ENCODE results near the gene KIF13A.
"Not testable (repeated sequence)": the region's sequence is repeated elsewhere in the genome, so short reads cannot be mapped to it uniquely, and the experiment has no call there.

KIF13A gene

GRCh38 chr6:17967668-17968518 is 19.5 kb downstream of the KIF13A start:
- DNase-seq: no peak

DNA sequence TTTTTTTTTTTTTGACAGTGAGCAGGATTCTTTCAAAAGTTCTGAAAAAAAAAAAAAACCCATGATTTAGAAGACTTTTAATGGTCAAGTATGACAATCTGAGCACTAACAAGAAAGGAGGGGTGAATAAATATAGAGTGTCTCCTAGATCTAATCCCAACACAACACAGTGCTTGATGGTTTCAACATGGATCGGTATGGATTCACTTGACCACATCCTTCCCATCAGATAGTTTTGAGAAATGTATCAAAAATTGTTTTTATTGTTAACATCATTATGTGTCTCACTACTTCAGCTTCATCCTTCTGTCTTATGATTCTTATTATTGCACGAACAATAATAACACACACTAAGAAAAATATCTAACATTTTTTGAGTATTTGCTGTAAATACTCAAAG is 21.0 kb downstream of the KIF13A start:
- no peak for DNase-seq

- DNase-seq: no peak
Observed at GRCh38 chr6:17965397-17965796, 22.0 kb downstream of the KIF13A start.

GRCh38 chr6:17964633-17965032 is 22.8 kb downstream of the KIF13A start:
- no peak for DNase-seq

- DNase-seq: no peak
Observed at GRCh38 chr6:17962436-17963031, 24.9 kb downstream of the KIF13A start.

- no peak for DNase-seq
Observed at GRCh38 chr6:17959302-17959701, 28.1 kb downstream of the KIF13A start.

DNA sequence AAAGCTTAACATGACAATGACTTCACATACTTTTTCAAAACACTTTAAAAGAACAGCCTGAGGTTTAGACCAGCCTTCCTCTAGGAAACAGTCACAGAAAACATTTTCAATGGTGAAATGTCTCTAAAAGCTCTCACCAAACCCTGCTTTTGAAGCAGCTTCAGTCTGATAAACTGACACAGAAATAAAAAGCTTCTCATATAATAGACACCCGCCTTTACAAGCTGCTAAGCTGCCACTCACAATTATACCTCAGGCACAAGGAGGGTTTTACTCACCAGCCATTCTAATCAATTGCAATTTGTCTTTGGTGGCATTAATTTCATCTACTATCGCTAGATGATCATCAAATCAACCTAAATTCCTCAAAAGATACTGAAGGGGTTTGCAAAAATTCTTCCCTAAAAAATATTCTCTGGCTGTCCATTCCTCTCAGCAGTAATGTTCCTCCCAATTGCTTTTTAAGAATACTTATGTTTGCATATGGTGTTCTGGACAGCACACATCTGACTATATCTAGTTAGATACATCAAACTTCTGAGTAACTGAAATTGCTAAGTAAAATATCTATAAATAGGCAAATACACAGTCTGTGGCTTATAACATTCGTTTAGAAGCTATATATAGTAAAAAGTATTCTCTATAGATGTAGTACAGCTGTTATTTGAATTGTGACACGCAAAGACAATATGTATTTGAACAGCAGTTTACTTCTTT is 29.4 kb downstream of the KIF13A start:
- DNase-seq: no peak

DNA sequence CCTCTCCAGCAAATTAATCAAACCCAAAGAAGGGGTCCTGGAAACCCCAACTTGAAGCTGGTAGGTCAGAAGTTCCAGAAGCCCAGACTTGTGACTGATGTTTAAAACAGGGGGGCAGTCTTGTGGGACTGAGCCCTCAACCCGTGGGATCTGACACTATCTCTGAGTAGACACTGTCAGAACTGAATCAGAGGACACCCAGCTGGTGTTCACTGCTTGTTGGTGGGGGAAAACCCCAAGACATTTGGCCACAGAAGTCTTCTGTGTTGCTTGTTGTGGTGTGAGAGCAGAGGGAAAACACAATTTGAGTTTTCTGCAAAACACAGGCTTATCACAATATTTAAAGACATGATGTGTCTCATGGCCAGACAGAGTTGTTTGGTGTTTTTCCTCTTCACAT is 29.9 kb downstream of the KIF13A start:
- no peak for DNase-seq

- no peak for DNase-seq
Observed at GRCh38 chr6:17957086-17957485, 30.3 kb downstream of the KIF13A start.

- no peak for DNase-seq
Observed at GRCh38 chr6:17950095-17950494, 37.3 kb downstream of the KIF13A start.

- no peak for DNase-seq
Observed at GRCh38 chr6:17949168-17949567, 38.3 kb downstream of the KIF13A start.

GRCh38 chr6:17948725-17949124 is 38.7 kb downstream of the KIF13A start:
- no peak for DNase-seq

- not testable (repeated sequence) for DNase-seq
Observed at GRCh38 chr6:17947574-17947973, 39.9 kb downstream of the KIF13A start.

DNA sequence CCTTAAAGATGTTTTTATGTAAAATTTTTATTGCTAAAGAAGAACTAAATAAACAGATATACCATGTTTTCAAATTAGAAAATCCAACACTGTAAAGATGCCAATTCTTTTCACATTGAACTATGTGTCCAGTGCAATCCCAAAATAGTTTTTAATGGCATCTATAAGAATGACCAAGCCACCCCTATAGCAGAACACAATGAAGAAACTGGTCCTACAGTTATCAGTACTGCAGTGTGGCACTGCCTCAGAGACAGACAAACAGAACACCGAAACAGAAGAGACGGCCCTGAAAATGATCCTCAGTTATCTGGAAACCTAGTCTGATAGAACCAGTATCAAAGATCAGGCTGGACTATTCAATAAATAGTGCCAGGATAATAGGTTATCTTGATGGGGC is 41.9 kb downstream of the KIF13A start:
- DNase-seq: no peak

DNA sequence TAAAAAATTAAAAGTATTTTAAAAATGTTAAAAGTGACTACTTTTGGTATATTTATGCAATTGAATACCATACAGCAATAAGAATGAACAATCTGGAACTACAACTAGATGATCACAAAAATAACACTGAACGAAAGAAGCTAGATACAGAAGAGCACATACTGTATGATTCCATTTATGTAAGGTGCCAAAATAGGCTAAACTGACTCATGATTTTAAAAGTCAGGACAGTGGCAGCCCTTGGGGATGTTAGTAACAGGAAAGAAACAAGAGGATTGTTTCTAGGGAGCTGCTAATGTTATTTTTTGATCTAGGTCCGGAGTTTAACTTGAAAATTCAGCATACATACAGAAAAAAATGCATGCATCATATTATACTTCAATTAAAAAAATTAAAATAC is 42.3 kb downstream of the KIF13A start:
- DNase-seq: no peak

DNA sequence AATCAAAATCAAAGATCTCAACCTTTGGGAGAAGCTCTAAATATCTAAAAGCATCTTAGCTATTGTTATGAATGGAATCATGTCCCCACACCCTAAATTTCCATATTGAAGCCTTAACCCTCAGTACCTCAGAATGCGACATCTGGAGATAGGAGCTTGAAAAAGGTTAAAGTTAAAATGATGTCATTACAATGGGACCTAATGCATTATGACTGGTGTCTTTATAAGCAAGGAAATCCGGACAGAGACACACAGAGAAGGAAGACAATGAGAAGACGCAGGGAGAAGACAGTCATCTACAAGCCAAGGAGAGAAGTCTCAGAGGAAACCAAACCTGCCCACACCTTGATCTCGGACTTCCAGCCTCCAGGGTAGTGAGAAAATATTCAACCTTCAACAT is 46.1 kb downstream of the KIF13A start:
- no peak for DNase-seq

DNA sequence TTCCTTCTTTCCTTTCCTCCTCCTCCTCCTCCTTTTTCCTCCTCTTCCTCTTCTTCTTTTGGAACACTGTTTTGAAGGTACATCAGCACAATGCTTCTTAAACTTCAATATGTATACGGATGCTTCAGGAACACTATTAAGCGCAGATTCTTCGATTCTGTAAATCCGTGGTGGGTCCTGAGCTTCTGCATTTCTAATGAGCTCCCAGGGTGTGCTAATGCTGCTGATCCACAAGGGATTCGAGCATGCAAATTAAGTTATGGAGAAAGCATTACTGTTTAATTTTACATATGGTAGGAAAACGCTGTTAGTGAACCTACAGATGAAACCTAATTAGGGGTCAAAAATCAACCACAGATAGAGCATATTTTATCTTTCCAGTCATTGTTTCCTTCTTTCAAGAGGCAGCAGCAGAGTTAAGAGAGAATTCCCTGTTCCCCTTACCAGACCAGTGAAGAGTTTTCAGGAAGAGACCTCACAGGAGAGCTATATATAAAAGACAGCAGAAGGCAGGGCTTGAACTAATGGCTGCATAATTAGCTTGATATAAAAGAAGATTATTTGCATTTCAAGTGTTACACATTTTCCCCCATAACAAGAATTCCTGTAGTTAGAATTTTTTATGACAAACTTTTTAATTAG is 47.2 kb downstream of the KIF13A start:
- no peak for DNase-seq

- no peak for DNase-seq
Observed at GRCh38 chr6:17938901-17939300, 48.5 kb downstream of the KIF13A start.

GRCh38 chr6:17935188-17936149 is 52.0 kb downstream of the KIF13A start:
- no peak for DNase-seq

- DNase-seq: no peak
Observed at GRCh38 chr6:17933716-17934115, 53.7 kb downstream of the KIF13A start.

GRCh38 chr6:17932330-17932852 is 55.0 kb downstream of the KIF13A start:
- no peak for DNase-seq

DNA sequence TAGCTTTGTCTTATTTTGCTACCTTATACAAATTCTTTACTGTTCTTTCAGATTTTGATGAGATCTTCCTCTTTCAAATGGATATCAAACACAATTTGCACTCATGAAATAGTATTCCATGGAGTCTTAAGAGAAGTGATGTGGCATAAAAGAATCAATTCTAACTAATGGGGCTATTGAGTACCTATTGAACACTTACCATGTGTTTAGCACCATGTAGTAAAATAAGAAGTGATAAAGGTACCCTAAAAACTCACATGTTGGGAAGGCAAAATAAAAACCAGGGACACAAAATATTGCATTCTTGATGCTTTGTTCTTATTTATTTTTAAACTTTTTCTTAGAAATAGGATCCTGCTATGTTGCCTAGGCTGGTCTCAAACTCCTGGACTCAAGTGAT is 56.2 kb downstream of the KIF13A start:
- no peak for DNase-seq

All from activated effector memory CD4-positive, alpha-beta T cell treated with Interleukin-2 at 50 U/mL for 16 hours (primary cell).